HEK293 (cell line): ENCODE data around the gene MGMT.
A peak's percentile ranks its signal among the peaks of the same experiment; 100 is the strongest.

Source experiments
- CTCF ChIA-PET: fragments of 350-600 bp; formaldehyde crosslinking; extraction: SDS; loops from one replicate; lab custom pipeline; 2021; ENCODE audit warnings: antibody characterized with exemption; lab: Yijun Ruan, JAX
- POLR2A ChIA-PET: fragments of 300-600 bp; formaldehyde crosslinking; extraction: SDS; loops from one replicate; lab custom pipeline; 2020; ENCODE audit warnings: antibody characterized with exemption, inconsistent platforms; lab: Yijun Ruan, JAX
- H3K27ac ChIP-seq: fragments of 200-500 bp; sonication (Bioruptor generic); 2 replicates; pipeline ENCODE4 v1.5.1; 2014; ENCODE audit warnings: low read depth, low read length, control low read depth, inconsistent platforms; ENCODE audit errors: extremely low read depth
- H3K36me3 ChIP-seq, 2 experiments: fragments of 200-500 bp in 1 of 2; sonication (Bioruptor generic) in 1 of 2; 1 replicate in 1 of 2; 2 replicates in 1 of 2; pipeline ENCODE4 v1.5.1; 2014 to 2017; ENCODE audit warnings: inconsistent platforms in 2 of 2, low read length in 2 of 2; ENCODE audit not compliant: control insufficient read depth in 2 of 2, insufficient read depth in 1 of 2
- H3K4me1 ChIP-seq: fragments of 200-500 bp; sonication (Bioruptor generic); 2 replicates; pipeline ENCODE4 v1.5.1; 2014; ENCODE audit warnings: mild to moderate bottlenecking, low read length, inconsistent platforms; ENCODE audit not compliant: control insufficient read depth, insufficient read depth
- H3K4me3 ChIP-seq: 2 replicates; pipeline ENCODE4 v1.5.1; 2011; ENCODE audit warnings: low read depth, mild to moderate bottlenecking, control low read depth, low read length, moderate library complexity
- H3K9me3 ChIP-seq: fragments of 200-500 bp; sonication (Bioruptor generic); 2 replicates; pipeline ENCODE4 v1.5.1; 2014; ENCODE audit warnings: low read depth, low read length, inconsistent platforms; ENCODE audit not compliant: control insufficient read depth, insufficient read depth
- HIC1 ChIP-seq: fragments of 450-650 bp; formaldehyde crosslinking; IDR thresholded peaks from 2 replicates; pipeline ENCODE4 v1.5.1; 2016; ENCODE audit warnings: missing biosample characterization, missing genetic modification characterization
- KLF1 ChIP-seq: fragments of 450-650 bp; formaldehyde crosslinking; IDR thresholded peaks from 2 replicates; pipeline ENCODE4 v1.5.1; 2016; ENCODE audit warnings: missing biosample characterization, missing genetic modification characterization
- KLF8 ChIP-seq: fragments of 450-650 bp; formaldehyde crosslinking; IDR thresholded peaks from 2 replicates; pipeline ENCODE4 v1.5.1; 2016; ENCODE audit warnings: missing biosample characterization, missing genetic modification characterization
- MEIS1 ChIP-seq: sonication (generic); formaldehyde crosslinking; IDR thresholded peaks from 2 replicates; pipeline ENCODE4 v1.8.1; 2022; ENCODE audit warnings: missing genetic modification reagents, mild to moderate bottlenecking, borderline replicate concordance
- OSR2 ChIP-seq: fragments of 450-650 bp; formaldehyde crosslinking; IDR thresholded peaks from 2 replicates; pipeline ENCODE4 v1.5.1; 2016; ENCODE audit warnings: missing biosample characterization, missing genetic modification characterization
- TRIM28 ChIP-seq: IDR thresholded peaks from 2 replicates; pipeline ENCODE4 v1.6.1; 2011; ENCODE audit warnings: low read length, control low read depth, borderline replicate concordance
- WT1 ChIP-seq: fragments of 450-650 bp; formaldehyde crosslinking; IDR thresholded peaks from 2 replicates; pipeline ENCODE4 v1.5.1; 2016; ENCODE audit warnings: missing biosample characterization, missing genetic modification characterization
- ZBTB49 ChIP-seq: fragments of 450-650 bp; formaldehyde crosslinking; IDR thresholded peaks from 2 replicates; pipeline ENCODE4 v1.5.1; 2016; ENCODE audit warnings: missing biosample characterization, missing genetic modification characterization, low read depth
- ZBTB7A ChIP-seq: fragments of 450-650 bp; formaldehyde crosslinking; IDR thresholded peaks from 2 replicates; pipeline ENCODE4 v1.5.1; 2016; ENCODE audit warnings: low read depth, missing biosample characterization, missing genetic modification characterization
- ZIC2 ChIP-seq: fragments of 450-650 bp; formaldehyde crosslinking; IDR thresholded peaks from 2 replicates; pipeline ENCODE4 v1.5.1; 2016; ENCODE audit warnings: missing biosample characterization, missing genetic modification characterization
- ZNF132 ChIP-seq: fragments of 450-650 bp; formaldehyde crosslinking; IDR thresholded peaks from 2 replicates; pipeline ENCODE4 v1.5.1; 2017; ENCODE audit warnings: missing biosample characterization, missing genetic modification characterization, borderline replicate concordance
- ZNF133 ChIP-seq: fragments of 450-650 bp; formaldehyde crosslinking; IDR thresholded peaks from 2 replicates; pipeline ENCODE4 v1.5.1; 2016; ENCODE audit warnings: missing biosample characterization, missing genetic modification characterization
- ZNF140 ChIP-seq: fragments of 450-650 bp; formaldehyde crosslinking; IDR thresholded peaks from 2 replicates; pipeline ENCODE4 v1.5.1; 2016; ENCODE audit warnings: missing biosample characterization, missing genetic modification characterization
- ZNF157 ChIP-seq: fragments of 450-650 bp; formaldehyde crosslinking; IDR thresholded peaks from 2 replicates; pipeline ENCODE4 v1.5.1; 2016; ENCODE audit warnings: missing biosample characterization, missing genetic modification characterization
- ZNF184 ChIP-seq: fragments of 450-650 bp; IDR thresholded peaks from 2 replicates; pipeline ENCODE4 v1.5.1; 2018; ENCODE audit warnings: missing biosample characterization, mild to moderate bottlenecking, missing genetic modification characterization
- ZNF341 ChIP-seq: fragments of 450-650 bp; formaldehyde crosslinking; IDR thresholded peaks from 2 replicates; pipeline ENCODE4; 2016; ENCODE audit warnings: low read depth, missing biosample characterization, missing genetic modification characterization
- ZNF350 ChIP-seq: fragments of 450-650 bp; formaldehyde crosslinking; IDR thresholded peaks from 2 replicates; pipeline ENCODE4 v1.5.0; 2017; ENCODE audit warnings: missing biosample characterization, mild to moderate bottlenecking, missing genetic modification characterization
- ZNF37A ChIP-seq: fragments of 450-650 bp; IDR thresholded peaks from 2 replicates; pipeline ENCODE4 v1.5.1; 2018; ENCODE audit warnings: missing biosample characterization, missing genetic modification characterization
- ZNF391 ChIP-seq: fragments of 450-650 bp; formaldehyde crosslinking; IDR thresholded peaks from 2 replicates; pipeline ENCODE4 v1.5.1; 2016; ENCODE audit warnings: low read depth, missing biosample characterization, missing genetic modification characterization, borderline replicate concordance
- ZNF530 ChIP-seq: fragments of 450-650 bp; formaldehyde crosslinking; IDR thresholded peaks from 2 replicates; pipeline ENCODE4 v1.5.1; 2016; ENCODE audit warnings: low read depth, missing biosample characterization, missing genetic modification characterization
- ZNF549 ChIP-seq: fragments of 450-650 bp; IDR thresholded peaks from 2 replicates; pipeline ENCODE4 v1.5.1; 2018; ENCODE audit warnings: missing biosample characterization, missing genetic modification characterization, mild to moderate bottlenecking, inconsistent platforms, moderate library complexity
- ZNF560 ChIP-seq: fragments of 450-650 bp; formaldehyde crosslinking; IDR thresholded peaks from 2 replicates; pipeline ENCODE4 v1.5.1; 2017; ENCODE audit warnings: missing biosample characterization, missing genetic modification characterization, borderline replicate concordance
- ZNF561 ChIP-seq: fragments of 450-650 bp; IDR thresholded peaks from 2 replicates; pipeline ENCODE4 v1.5.1; 2018; ENCODE audit warnings: missing biosample characterization, missing genetic modification characterization, borderline replicate concordance
- ZNF571 ChIP-seq: fragments of 450-650 bp; formaldehyde crosslinking; IDR thresholded peaks from 2 replicates; pipeline ENCODE4 v1.5.0; 2017; ENCODE audit warnings: missing biosample characterization, missing genetic modification characterization
- ZNF600 ChIP-seq: fragments of 450-650 bp; formaldehyde crosslinking; IDR thresholded peaks from 2 replicates; pipeline ENCODE4 v1.5.1; 2016; ENCODE audit warnings: missing biosample characterization, missing genetic modification characterization
- ZNF610 ChIP-seq: fragments of 450-650 bp; formaldehyde crosslinking; IDR thresholded peaks from 2 replicates; pipeline ENCODE4 v1.5.1; 2016; ENCODE audit warnings: missing biosample characterization, missing genetic modification characterization, borderline replicate concordance
- ZNF623 ChIP-seq: fragments of 450-650 bp; formaldehyde crosslinking; IDR thresholded peaks from 2 replicates; pipeline ENCODE4 v1.5.1; 2016; ENCODE audit warnings: missing biosample characterization, missing genetic modification characterization
- ZNF645 ChIP-seq: fragments of 450-650 bp; formaldehyde crosslinking; IDR thresholded peaks from 2 replicates; pipeline ENCODE4; 2016; ENCODE audit warnings: missing biosample characterization, missing genetic modification characterization
- ZSCAN5A ChIP-seq: fragments of 450-650 bp; formaldehyde crosslinking; IDR thresholded peaks from 2 replicates; pipeline ENCODE4 v1.5.1; 2016; ENCODE audit warnings: missing biosample characterization, missing genetic modification characterization
- ZXDB ChIP-seq: fragments of 450-650 bp; formaldehyde crosslinking; IDR thresholded peaks from 2 replicates; pipeline ENCODE4 v1.5.1; 2016; ENCODE audit warnings: missing biosample characterization, missing genetic modification characterization

Gene MGMT

GRCh38 chr10:129501652-129502436, 34.8 kb downstream of the MGMT start:
- Histone ChIP-seq H3K4me3 (no peak overlapping the region), H3K4me1 (peaks cover 9% of the 10 kb centered on the region), H3K36me3 (no peaks in the 10 kb centered on the region), H3K27ac (no peak overlapping the region), H3K9me3 (peaks cover 4% of the 10 kb centered on the region; the same call in 1 of the 2 replicates)
- 0 out of 2 replicates have a peak, but pooled peaks have one; percentile 21 for TF ChIP-seq ZXDB
- 0 out of 2 replicates have a peak, but pooled peaks have one; percentile 33 for TF ChIP-seq ZNF184 (tag by site-specific recombination)
- peak; percentile 90 for TF ChIP-seq WT1
- peak; percentile 45; the same call in 1 of the 2 replicates for TF ChIP-seq ZNF133
- peak; percentile 8; the same call in 1 of the 2 replicates for TF ChIP-seq OSR2 (tag by site-specific recombination)
- 0 out of 2 replicates have a peak, but pooled peaks have one; percentile 34 for TF ChIP-seq ZNF37A (tag by site-specific recombination)
- no peak for TF ChIP-seq HIC1 (tag by site-specific recombination)
- TF ChIP-seq ZNF549, result peak; percentile 73; the same call in 1 of the 2 replicates
- TF ChIP-seq ZNF391, result no peak
- TF ChIP-seq ZNF350, result 0 out of 2 replicates have a peak, but pooled peaks have one; percentile 26
- peak; percentile 36; the same call in 1 of the 2 replicates for TF ChIP-seq ZNF561 (tag by site-specific recombination)
- 0 out of 2 replicates have a peak, but pooled peaks have one; percentile 13 for TF ChIP-seq ZNF341 (tag by site-specific recombination)
- no peak for TF ChIP-seq ZBTB49
- no peak for TF ChIP-seq ZNF571
- peak; percentile 92 for TF ChIP-seq TRIM28
- peak; percentile 85 for TF ChIP-seq ZNF600 (tag by site-specific recombination)
- TF ChIP-seq ZNF530 (tag by site-specific recombination), result no peak
- peak; percentile 37; the same call in 1 of the 2 replicates for TF ChIP-seq ZNF610
- POLR2A ChIA-PET, result no interaction called here
- CTCF ChIA-PET, result interaction anchor here (1.2 kb wide), 1 partner anchor 9 kb away, joined by 3 read pairs; no protein-coding TSS in a partner anchor

GRCh38 chr10:129502448-129502847, 35.4 kb downstream of the MGMT start:
- Histone ChIP-seq H3K9me3 (peaks cover 4% of the 10 kb centered on the region; the same call in 1 of the 2 replicates), H3K4me1 (peaks cover 9% of the 10 kb centered on the region), H3K27ac (no peak overlapping the region), H3K36me3 (no peaks in the 10 kb centered on the region), H3K4me3 (no peak overlapping the region)
- ChIA-PET POLR2A (no interaction called here), CTCF (no interaction called here)
- TF ChIP-seq ZNF132 (tag by site-specific recombination) (no peak), ZXDB (no peak), ZNF645 (no peak), KLF8 (tag by site-specific recombination) (no peak), ZSCAN5A (tag by site-specific recombination) (no peak), ZNF623 (tag by site-specific recombination) (no peak), ZNF560 (tag by site-specific recombination) (no peak), ZNF350 (no peak), ZNF140 (tag by site-specific recombination) (no peak), ZBTB7A (tag by site-specific recombination) (no peak), ZNF157 (no peak), KLF1 (no peak), MEIS1 (CRISPR knock-in tag) (no peak), ZNF561 (tag by site-specific recombination) (no peak), ZIC2 (tag by site-specific recombination) (no peak), WT1 (no peak)
